D341Med (cell line): ENCODE data around the gene RIC8A.
"Not testable (repeated sequence)": the region's sequence is repeated elsewhere in the genome, so short reads cannot be mapped to it uniquely, and the experiment has no call there.

ENCODE experiments used
- DNase-seq: peaks from one replicate; pipeline ENCODE4 v3.0.0; 2012; ENCODE audit warnings: low spot score

RIC8A gene

GRCh38 chr11:218815-219593 is 11.5 kb downstream of the RIC8A start:
- no peak for DNase-seq

DNA sequence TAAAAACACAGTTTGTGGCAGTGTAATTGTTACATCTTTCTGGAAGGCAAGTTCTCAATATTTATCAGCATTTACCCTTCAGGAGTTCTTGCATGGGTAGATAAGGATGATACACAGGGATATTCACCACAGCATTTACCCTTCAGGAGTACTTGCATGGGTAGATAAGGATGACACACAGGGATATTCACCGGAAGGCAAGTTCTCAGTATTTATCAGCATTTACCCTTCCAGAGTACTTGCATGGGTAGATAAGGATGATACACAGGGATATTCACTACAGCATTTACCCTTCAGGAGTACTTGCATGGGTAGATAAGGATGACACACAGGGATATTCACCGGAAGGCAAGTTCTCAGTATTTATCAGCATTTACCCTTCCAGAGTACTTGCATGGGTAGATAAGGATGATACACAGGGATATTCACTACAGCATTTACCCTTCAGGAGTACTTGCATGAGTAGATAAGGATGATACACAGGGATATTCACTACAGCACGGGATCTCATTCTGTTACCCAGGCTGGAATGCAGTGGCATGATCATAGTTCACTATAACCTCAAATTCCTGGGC is 13.2 kb downstream of the RIC8A start:
- not testable (repeated sequence) for DNase-seq

DNA sequence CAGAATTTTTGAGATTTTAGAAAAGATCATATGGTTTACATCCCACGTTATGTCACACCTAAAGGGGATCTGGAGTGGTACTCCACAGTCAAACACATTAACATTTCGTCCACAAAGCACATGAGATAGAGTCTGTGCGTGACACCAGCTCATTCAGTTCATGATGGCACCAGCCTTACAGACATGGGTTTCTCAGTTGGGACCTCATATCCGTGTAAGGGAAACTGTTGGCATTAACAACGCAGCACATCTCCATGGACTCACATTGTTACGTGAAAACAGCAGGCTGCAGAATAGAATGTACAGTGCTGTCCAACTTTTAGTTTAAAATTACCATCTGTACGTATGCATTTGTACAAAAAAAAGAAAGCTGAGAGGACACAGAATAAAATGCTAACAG is 14.0 kb downstream of the RIC8A start:
- DNase-seq: no peak

DNA sequence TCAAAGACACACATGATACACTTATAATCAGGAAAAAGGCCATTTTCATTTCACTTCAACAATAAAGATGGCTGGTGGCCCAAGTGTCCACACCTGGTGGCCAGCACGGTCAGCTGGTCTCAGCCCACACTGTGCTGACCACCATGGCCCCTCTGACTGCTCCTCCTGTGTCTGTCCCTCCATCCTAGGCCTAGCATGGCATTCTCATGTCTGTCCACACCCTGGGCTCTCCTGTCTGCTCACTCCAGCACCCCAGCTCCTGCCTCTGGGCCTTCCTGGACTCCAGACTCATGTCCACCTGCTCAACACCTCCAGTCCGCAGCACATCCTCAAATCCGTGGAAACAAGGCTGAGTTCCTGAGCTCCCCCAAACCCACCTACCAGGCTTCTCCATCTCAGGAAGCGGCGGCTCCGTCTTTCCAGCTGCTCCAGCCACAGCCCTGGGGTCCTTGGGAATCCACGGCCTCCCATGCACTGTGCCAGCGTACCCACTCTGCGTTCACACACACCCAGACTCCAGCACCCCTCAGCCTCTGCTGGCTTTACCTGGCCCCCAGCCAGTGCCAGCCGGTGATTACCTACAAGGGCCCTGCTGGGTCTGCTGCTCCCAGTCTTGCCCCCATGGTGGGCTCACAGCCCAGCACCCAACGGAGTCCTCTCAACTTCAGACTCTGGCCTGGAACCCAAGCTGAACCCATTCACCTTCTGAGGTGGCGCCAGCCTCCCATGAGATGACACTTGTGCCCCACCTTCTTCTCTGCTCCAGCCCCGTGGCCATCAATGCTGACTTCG is 14.7 kb downstream of the RIC8A start:
- DNase-seq: no peak

DNA sequence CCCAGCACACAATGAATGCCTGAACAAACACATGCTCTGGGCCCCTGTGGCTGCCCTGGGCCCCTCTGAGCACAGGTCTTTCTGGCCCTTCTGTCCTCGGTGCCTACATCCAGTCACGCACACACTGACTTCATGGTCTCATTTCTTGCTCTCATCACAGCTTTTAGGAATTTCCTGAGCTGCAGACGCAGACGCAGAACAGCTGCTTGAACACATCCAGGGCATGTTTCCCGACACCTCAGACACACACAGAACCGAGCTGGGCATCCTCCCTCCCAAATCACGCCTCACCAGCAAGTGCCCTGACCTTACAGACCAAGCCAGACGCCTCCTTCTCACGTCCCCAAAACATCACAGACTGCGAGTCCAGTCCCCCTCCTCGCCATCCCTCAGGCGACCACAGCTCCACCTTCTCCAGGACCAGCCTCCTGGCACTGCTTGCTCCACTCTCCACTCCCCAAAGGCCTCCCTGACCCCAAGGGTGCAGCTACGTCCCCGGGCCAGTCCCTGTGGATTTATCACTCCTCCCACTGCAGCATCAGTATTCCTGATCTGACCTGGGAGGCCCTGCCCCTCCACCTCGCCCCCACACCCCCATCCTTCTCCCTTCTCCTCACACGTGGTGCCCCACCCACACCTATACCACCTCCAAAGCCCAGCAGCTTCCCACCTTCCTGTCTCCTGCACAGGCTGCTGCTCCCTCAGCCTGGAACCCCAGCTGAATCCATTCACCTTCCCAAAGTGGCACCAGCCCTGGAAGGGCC is 15.7 kb downstream of the RIC8A start:
- no peak for DNase-seq

GRCh38 chr11:223884-224283 is 16.4 kb downstream of the RIC8A start:
- no peak for DNase-seq

- no peak for DNase-seq
Measured at GRCh38 chr11:224424-224823, 16.9 kb downstream of the RIC8A start.

- DNase-seq: no peak
Measured at GRCh38 chr11:225734-226453, 18.4 kb downstream of the RIC8A start.

GRCh38 chr11:227824-228379 is 20.4 kb downstream of the RIC8A start:
- DNase-seq: no peak

GRCh38 chr11:230431-230830 is 22.9 kb downstream of the RIC8A start:
- DNase-seq: no peak

DNA sequence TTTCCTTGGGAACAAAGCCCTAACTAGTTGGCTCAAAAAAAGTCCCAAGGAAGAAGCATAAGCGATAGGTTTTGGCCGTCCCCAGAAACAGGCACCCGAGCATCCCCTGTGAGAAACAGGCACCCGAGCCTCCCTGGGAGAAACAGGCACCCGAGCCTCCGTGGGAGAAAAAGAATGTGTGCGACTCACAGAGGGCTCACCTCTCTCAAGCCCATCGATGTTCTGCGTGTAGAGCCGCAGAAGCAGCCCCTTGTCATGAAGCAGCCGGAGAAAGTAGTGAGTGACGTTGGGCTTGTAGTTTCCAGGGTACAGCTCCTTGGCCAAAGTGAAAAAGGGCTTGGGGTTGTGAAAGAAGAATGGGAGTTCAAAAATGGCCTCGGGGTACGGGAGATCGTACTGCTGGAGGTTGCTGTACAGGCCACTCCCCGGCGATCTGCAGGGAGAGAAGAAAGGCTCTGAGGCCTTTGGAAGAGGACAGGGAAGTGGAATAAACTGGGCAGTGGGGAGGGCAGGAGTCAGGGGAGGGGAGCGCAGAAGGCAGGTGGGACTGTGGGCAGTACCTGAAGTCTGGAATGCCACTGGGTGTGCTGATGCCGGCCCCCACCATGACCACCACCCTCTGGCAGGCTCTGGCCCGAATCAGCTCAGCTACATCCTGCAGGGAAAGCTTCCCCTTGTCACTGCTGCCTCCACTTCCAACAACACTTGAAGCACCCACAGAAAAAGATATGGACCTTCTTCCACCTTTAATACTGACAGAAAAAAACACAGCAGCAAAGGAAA is 25.5 kb downstream of the RIC8A start:
- no peak for DNase-seq

GRCh38 chr11:235180-235579 is 27.7 kb downstream of the RIC8A start:
- DNase-seq: no peak

GRCh38 chr11:235609-235996 is 28.1 kb downstream of the RIC8A start:
- DNase-seq: no peak

GRCh38 chr11:235997-236773 is 28.7 kb downstream of the RIC8A start, which contains the start of gene SIRT3:
TSS of gene SIRT3 (minus strand) at chr11:236342. CDS start at chr11:236328, 14 bp downstream.
- DNase-seq: peak; percentile 98

GRCh38 chr11:236774-237767 is 29.6 kb downstream of the RIC8A start, which contains the start of gene PSMD13:
TSS of gene PSMD13 (plus strand) at chr11:236976. CDS start at chr11:237050, 74 bp downstream.
- DNase-seq: peak; percentile 95

- DNase-seq: not testable (repeated sequence)
Measured at GRCh38 chr11:238346-238745, 30.8 kb downstream of the RIC8A start.

DNA sequence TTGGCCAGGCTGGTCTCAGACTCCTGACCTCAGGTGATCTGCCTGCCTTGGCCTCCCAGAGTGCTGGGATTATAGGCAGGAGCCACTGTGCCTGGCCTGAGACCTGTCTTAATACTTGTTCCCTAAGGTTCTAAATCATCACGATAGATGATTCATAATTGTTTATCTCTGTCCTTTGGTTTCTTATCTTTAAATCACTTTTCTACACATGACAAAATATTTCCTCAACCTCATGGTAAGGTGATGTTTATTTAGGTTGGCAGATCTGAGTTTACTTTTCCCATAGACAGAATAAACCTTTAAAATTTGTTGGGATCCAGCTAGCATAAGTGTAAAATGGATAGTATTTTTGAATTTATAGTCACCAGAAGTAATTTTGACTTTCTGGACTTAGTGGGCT is 32.8 kb downstream of the RIC8A start:
- no peak for DNase-seq

DNA sequence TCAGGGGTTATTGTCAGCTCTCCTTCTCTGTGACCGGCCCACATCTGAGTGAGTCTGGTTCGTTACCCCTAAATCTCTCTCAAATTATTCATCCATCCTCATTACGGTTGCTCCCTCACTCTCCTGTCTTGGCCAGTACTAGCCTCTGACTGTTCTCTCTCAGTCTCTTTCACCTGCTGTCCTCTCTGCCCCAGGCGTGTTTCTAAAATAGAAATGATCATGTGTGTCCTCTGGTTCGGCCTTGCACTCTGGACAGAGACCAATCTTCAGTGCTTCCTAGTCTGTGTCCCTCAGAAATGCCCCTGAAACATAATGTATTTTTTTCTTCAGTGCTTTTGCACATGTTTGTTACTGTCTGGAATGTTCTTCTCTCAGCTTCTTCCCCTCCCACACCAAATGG is 34.1 kb downstream of the RIC8A start:
- no peak for DNase-seq
